ACC112 (cell line): ENCODE results near the gene POLD1.
"Not testable (repeated sequence)": the region's sequence is repeated elsewhere in the genome, so short reads cannot be mapped to it uniquely, and the experiment has no call there.

Experiments
- H2AFZ ChIP-seq: fragments of 200-600 bp; sonication (generic); one replicate; pipeline ENCODE4 v1.6.0; 2017; ENCODE audit warnings: antibody characterized with exemption, low read length; ENCODE audit not compliant: unreplicated experiment
- H3K27ac ChIP-seq: fragments of 200-600 bp; sonication (generic); 2 replicates; pipeline ENCODE4 v1.5.1; 2014; ENCODE audit warnings: low read depth, mild to moderate bottlenecking, antibody characterized with exemption, low read length, moderate library complexity
- H3K27me3 ChIP-seq: fragments of 200-600 bp; sonication (generic); 2 replicates; pipeline ENCODE4 v1.6.1; 2014; ENCODE audit warnings: mild to moderate bottlenecking, antibody characterized with exemption, low read length, moderate library complexity, mixed read lengths; ENCODE audit not compliant: insufficient read depth
- H3K36me3 ChIP-seq: fragments of 200-600 bp; sonication (generic); 2 replicates; pipeline ENCODE4 v1.6.1; 2016; ENCODE audit warnings: mild to moderate bottlenecking, antibody characterized with exemption, low read length, moderate library complexity, mixed read lengths; ENCODE audit not compliant: insufficient read depth
- H3K4me1 ChIP-seq: fragments of 200-600 bp; sonication (generic); one replicate; pipeline ENCODE4 v1.6.1; 2016; ENCODE audit warnings: low read length, mixed read lengths; ENCODE audit not compliant: insufficient read depth, unreplicated experiment, control insufficient read depth
- H3K4me3 ChIP-seq: fragments of 200-600 bp; sonication (generic); 2 replicates; pipeline ENCODE4 v1.5.1; 2014; ENCODE audit warnings: mild to moderate bottlenecking, low read depth, low read length
- H3K79me2 ChIP-seq: fragments of 200-600 bp; sonication (generic); one replicate; pipeline ENCODE4 v1.6.0; 2016; ENCODE audit warnings: low read length; ENCODE audit not compliant: control insufficient read depth, unreplicated experiment, insufficient read depth

The POLD1 gene

DNA sequence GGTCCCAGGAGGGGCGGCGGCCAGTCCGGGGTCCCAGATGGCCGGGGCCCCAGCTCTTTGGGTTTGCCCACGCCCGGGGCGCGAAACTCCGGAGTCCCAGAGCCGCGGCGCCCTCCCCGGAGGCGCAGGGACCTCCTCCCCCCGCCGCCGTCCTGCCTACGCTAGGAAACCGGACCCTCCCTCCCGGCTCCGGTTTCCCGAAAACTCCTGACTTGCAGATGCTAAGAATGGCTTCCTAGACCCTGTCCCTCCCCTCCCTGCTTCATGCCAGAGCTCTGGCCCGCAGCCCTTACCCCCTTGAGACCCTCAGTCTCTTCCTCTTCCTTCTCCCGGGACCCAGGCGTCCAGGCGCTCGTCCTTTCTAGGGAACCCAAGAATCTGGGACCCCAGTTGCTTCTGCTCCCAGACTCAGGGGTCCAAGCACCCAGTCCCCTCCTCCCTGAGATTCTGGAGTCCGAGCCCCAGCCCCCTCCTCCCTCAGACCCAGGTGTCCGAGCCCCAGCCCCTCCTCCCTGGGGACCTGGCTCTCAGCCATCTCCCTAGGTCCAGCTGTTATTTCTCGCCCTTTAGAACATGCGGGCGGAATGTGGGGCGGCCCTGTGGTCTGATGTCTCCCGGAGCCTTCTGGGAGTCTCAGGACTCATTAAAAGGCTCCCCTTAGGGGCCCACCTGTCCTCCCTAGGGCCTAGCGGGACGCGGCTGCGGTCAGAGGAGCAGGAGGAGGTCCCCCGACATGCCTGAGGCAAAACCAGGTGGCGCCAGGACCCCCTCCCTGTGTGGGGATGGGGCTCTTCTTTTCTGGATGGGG, 48.3 kb downstream of the POLD1 start, which contains the start of gene MYBPC2:
Gene MYBPC2 (plus strand): TSS at position 672 of the 808 bp plus-strand sequence. CDS start 62 bp downstream, at position 734.
- Histone ChIP-seq H2AFZ (no peak within 1 kb of the TSS), H3K79me2 (no peaks in the 10 kb centered on the region), H3K27ac (no peak within 1 kb of the TSS), H3K4me3 (peak within 1 kb of the TSS; percentile 70), H3K4me1 (no peaks in the 10 kb centered on the region), H3K36me3 (no peaks in the 10 kb centered on the region), H3K27me3 (peaks cover 30% of the 10 kb centered on the region)

GRCh38 chr19:50433201-50434180, 49.3 kb downstream of the POLD1 start:
- Histone ChIP-seq H3K4me3 (no peak overlapping the region), H3K27me3 (peaks cover 27% of the 10 kb centered on the region), H3K79me2 (no peaks in the 10 kb centered on the region), H3K36me3 (no peaks in the 10 kb centered on the region), H3K4me1 (no peaks in the 10 kb centered on the region), H3K27ac (no peak overlapping the region), H2AFZ (no peak overlapping the region)

DNA sequence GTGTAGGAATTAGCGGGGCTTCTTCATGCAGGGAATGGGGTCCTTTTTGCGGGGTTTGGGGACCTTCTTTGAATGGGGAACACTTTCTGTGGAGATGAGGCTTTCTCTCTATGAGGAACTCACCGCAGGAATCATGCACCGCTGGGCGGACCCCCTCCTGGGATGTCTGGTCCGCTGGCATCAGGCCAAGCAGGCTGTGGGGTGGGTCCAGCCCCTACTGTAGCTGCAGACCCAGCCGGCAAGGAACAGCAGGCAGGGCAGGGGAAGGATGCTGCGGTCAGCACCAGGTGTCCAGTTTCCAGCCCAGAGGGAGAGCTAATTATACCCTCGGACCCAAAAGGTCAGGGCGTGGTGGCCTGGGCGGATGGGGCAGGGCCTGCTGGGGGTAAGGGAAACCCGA, 50.4 kb downstream of the POLD1 start:
- Histone ChIP-seq H2AFZ (no peak overlapping the region), H3K36me3 (no peaks in the 10 kb centered on the region), H3K27me3 (peaks cover 21% of the 10 kb centered on the region), H3K4me3 (no peak overlapping the region), H3K79me2 (no peaks in the 10 kb centered on the region), H3K4me1 (no peaks in the 10 kb centered on the region), H3K27ac (no peak overlapping the region)

DNA sequence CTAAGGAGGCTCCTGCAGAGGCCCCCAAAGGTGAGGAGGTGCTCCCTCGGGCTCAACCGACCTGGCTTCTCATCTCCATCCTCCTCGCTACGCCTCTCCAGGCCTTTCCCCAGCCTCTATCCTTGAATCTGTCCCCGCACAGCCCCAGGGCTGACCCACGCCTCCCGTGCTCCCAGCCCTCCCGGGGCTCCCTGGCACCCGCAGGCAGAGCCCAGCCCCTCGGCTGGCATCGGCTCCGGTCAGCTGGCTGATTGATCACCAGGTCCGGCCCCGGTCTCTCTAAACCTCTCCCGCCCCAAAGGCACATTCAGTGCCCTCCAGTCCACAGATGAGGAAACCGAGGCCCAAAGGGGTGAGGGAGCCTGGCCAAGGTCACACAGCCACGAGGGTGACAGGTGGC, 51.1 kb downstream of the POLD1 start:
- H3K36me3 ChIP-seq, result no peaks in the 10 kb centered on the region
- H3K4me1 ChIP-seq, result no peaks in the 10 kb centered on the region
- H3K4me3 ChIP-seq, result no peak overlapping the region
- H3K79me2 ChIP-seq, result no peaks in the 10 kb centered on the region
- H3K27me3 ChIP-seq, result peaks cover 22% of the 10 kb centered on the region
- H2AFZ ChIP-seq, result no peak overlapping the region
- H3K27ac ChIP-seq, result no peak overlapping the region

- peaks cover 22% of the 10 kb centered on the region for H3K27me3 ChIP-seq
- H2AFZ ChIP-seq, result no peak overlapping the region
- no peak overlapping the region for H3K4me3 ChIP-seq
- no peaks in the 10 kb centered on the region for H3K4me1 ChIP-seq
- no peak overlapping the region for H3K27ac ChIP-seq
- H3K79me2 ChIP-seq, result no peaks in the 10 kb centered on the region
- no peaks in the 10 kb centered on the region for H3K36me3 ChIP-seq
Measured at GRCh38 chr19:50435627-50436026, 51.5 kb downstream of the POLD1 start.

DNA sequence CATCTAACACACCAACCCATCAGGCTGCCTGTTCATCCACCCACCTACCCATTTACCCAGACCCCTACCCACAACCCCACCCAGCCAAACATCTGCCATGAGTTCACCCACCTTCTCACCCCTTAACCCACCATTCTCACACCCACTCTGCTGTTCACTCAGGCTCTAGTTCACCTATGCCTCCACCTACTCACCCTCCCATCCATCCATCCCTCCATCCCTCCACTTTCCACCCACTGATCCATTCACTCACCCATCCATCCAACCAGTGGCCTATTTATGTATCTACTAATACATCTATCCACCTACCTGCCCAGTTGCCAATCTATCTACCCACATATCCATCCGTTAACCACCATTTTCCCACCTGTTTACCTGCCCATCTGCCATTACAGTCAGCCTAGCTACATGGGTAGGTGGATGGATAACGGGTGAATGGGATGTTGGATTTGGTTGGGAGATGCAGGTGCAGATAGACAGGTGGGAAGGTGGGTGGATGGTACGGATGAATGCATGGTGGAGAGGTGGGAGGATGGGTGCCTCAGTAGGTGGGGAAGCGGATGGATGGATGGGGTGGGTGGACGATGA, 53.8 kb downstream of the POLD1 start:
- H3K36me3 ChIP-seq, result no peaks in the 10 kb centered on the region
- H3K79me2 ChIP-seq, result no peaks in the 10 kb centered on the region
- H3K4me1 ChIP-seq, result no peaks in the 10 kb centered on the region
- H3K4me3 ChIP-seq, result no peak overlapping the region
- H3K27ac ChIP-seq, result no peak overlapping the region
- peaks cover 7% of the 10 kb centered on the region for H3K27me3 ChIP-seq
- H2AFZ ChIP-seq, result no peak overlapping the region

DNA sequence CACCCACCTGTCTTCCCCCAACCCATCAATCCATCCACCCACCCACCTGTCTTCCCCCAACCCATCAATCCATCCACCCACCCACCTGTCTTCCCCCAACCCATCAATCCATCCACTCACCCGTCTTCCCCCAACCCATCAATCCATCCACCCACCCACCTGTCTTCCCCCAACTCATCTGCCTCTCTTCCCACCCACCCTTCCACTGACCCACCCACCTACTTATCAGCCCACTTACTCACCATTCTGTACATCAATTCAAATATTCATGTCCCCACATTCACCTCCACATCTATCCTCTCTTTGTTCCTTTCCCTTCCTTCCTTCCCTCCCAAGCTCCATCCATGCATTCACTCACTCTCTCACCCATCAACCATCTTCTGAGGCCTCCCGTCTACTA, 55.0 kb downstream of the POLD1 start:
- not testable (repeated sequence) for H3K27me3 ChIP-seq, H3K79me2 ChIP-seq, H3K4me3 ChIP-seq, H2AFZ ChIP-seq, H3K27ac ChIP-seq, H3K4me1 ChIP-seq, H3K36me3 ChIP-seq

DNA sequence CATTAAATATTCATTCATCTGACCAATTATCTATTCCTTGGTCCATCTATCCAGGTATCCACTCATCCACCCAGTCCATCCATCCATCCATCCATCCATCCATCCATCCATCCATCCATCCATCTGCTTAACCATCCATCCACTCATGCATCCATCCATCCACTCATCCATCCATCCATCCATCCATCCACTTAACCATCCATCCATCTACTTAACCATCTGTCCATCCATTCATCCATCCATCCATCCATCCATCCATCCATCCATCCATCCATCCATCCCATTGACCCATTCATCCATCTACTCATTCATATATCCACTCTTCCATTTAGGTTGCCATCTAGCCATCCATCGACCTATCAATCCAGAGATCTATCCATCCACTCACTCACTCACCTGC, 59.9 kb downstream of the POLD1 start:
- H3K27ac ChIP-seq, result no peak overlapping the region
- no peaks in the 10 kb centered on the region for H3K4me1 ChIP-seq
- no peak overlapping the region for H3K4me3 ChIP-seq
- no peaks in the 10 kb centered on the region for H3K79me2 ChIP-seq
- H3K27me3 ChIP-seq, result peaks cover 5% of the 10 kb centered on the region; the same call in 1 of the 2 replicates
- no peak overlapping the region for H2AFZ ChIP-seq
- H3K36me3 ChIP-seq, result no peaks in the 10 kb centered on the region

- H3K27ac ChIP-seq, result no peak overlapping the region
- H3K4me3 ChIP-seq, result no peak overlapping the region
- no peaks in the 10 kb centered on the region for H3K27me3 ChIP-seq
- no peak overlapping the region for H2AFZ ChIP-seq
- no peaks in the 10 kb centered on the region for H3K79me2 ChIP-seq
- no peaks in the 10 kb centered on the region for H3K4me1 ChIP-seq
- no peaks in the 10 kb centered on the region for H3K36me3 ChIP-seq
Measured at GRCh38 chr19:50447053-50447452, 62.9 kb downstream of the POLD1 start.

GRCh38 chr19:50447750-50448149, 63.6 kb downstream of the POLD1 start:
- Histone ChIP-seq H3K4me1 (no peaks in the 10 kb centered on the region), H3K4me3 (no peak overlapping the region), H3K79me2 (no peaks in the 10 kb centered on the region), H3K27ac (no peak overlapping the region), H2AFZ (no peak overlapping the region), H3K27me3 (no peaks in the 10 kb centered on the region), H3K36me3 (no peaks in the 10 kb centered on the region)
